ENCODE measurements around the gene SH3BP4. TPM values are rescaled to one million over a fixed set of nuclear protein-coding genes. Genes with fewer than 3 reads are reported as not detected.

The SH3BP4 gene
- total RNA-seq, 2 experiments from 2014 or later, result 0.06 TPM; not detected in 1

- H3K9me2 ChIP-seq (ENCODE audit: insufficient read depth, low read length), result no peaks in the 10 kb centered on the region
- BruUV-seq (replicated peaks), result no TSS peak
- ChIA-PET POLR2A (no interaction called here), CTCF (ENCODE audit: unreplicated experiment) (no interaction called here)
- H4K20me1 ChIP-seq (ENCODE audit: insufficient read depth, low read length), result no peaks in the 10 kb centered on the region
- DNase-seq (ENCODE audit: low spot score), result no peak
- intact Hi-C loops (cut with micrococcal nuclease; ENCODE audit: unreplicated experiment), result no loop called here
- TF ChIP-seq CTCF (conservative IDR thresholded peaks at IDR 0.05; ENCODE audit: low read length) (no peak), EZH2phosphoT487 (IDR thresholded peaks at IDR 0.05; ENCODE audit: borderline replicate concordance, low read depth, low read length) (no peak)
- H3K9me3 ChIP-seq (ENCODE audit: low read length), result no peaks in the 10 kb centered on the region
- H3K4me3 ChIP-seq (ENCODE audit: low read depth, low read length, poor library complexity, severe bottlenecking), result no peak overlapping the region
- no peaks in the 10 kb centered on the region for H3K4me1 ChIP-seq (ENCODE audit: insufficient read depth, low read length, poor library complexity, severe bottlenecking)
- H3K4me2 ChIP-seq (ENCODE audit: low read length), result no peak overlapping the region
- no peaks in the 10 kb centered on the region for H3K79me2 ChIP-seq (ENCODE audit: insufficient read depth, low read depth, low read length)
- no peak overlapping the region for H3K27ac ChIP-seq (ENCODE audit: low read depth, low read length, poor library complexity, severe bottlenecking)
- H2AFZ ChIP-seq (ENCODE audit: low read length), result no peak overlapping the region
- no peaks in the 10 kb centered on the region for H3K36me3 ChIP-seq (ENCODE audit: insufficient read depth, low read length)
These were observed 1.4 kb upstream of the SH3BP4 start for GRCh38 chr2:234950435-234950729.

- H3K36me3 ChIP-seq (ENCODE audit: insufficient read depth, low read length), result no peaks in the 10 kb centered on the region
- no peak overlapping the region for H3K27ac ChIP-seq (ENCODE audit: low read depth, low read length, poor library complexity, severe bottlenecking)
- TF ChIP-seq CTCF (conservative IDR thresholded peaks at IDR 0.05; ENCODE audit: low read length) (no peak), EZH2phosphoT487 (IDR thresholded peaks at IDR 0.05; ENCODE audit: borderline replicate concordance, low read depth, low read length) (no peak)
- no peak for DNase-seq (ENCODE audit: low spot score)
- H3K9me2 ChIP-seq (ENCODE audit: insufficient read depth, low read length), result no peaks in the 10 kb centered on the region
- no peaks in the 10 kb centered on the region for H3K79me2 ChIP-seq (ENCODE audit: insufficient read depth, low read depth, low read length)
- H3K4me2 ChIP-seq (ENCODE audit: low read length), result no peak overlapping the region
- no peaks in the 10 kb centered on the region for H3K9me3 ChIP-seq (ENCODE audit: low read length)
- intact Hi-C loops (cut with micrococcal nuclease; ENCODE audit: unreplicated experiment), result no loop called here
- ChIA-PET CTCF (ENCODE audit: unreplicated experiment) (no interaction called here), POLR2A (no interaction called here)
- H3K4me1 ChIP-seq (ENCODE audit: insufficient read depth, low read length, poor library complexity, severe bottlenecking), result no peaks in the 10 kb centered on the region
- no TSS peak for BruUV-seq (replicated peaks)
- no peaks in the 10 kb centered on the region for H4K20me1 ChIP-seq (ENCODE audit: insufficient read depth, low read length)
- no peak overlapping the region for H2AFZ ChIP-seq (ENCODE audit: low read length)
- no peak overlapping the region for H3K4me3 ChIP-seq (ENCODE audit: low read depth, low read length, poor library complexity, severe bottlenecking)
These were observed 820 bp upstream of the SH3BP4 start for GRCh38 chr2:234950730-234951663.
